HG03108 (cell line): Measurements from ENCODE around the gene MINDY4.
"Not testable (repeated sequence)": the region's sequence is repeated elsewhere in the genome, so short reads cannot be mapped to it uniquely, and the experiment has no call there.

Source experiments
- ATAC-seq: cut with Tn5 transposase; IDR thresholded peaks from one replicate; pipeline ENCODE4 v1.9.1; 2021; ENCODE audit warnings: moderate library complexity; ENCODE audit not compliant: unreplicated experiment

The MINDY4 gene

DNA sequence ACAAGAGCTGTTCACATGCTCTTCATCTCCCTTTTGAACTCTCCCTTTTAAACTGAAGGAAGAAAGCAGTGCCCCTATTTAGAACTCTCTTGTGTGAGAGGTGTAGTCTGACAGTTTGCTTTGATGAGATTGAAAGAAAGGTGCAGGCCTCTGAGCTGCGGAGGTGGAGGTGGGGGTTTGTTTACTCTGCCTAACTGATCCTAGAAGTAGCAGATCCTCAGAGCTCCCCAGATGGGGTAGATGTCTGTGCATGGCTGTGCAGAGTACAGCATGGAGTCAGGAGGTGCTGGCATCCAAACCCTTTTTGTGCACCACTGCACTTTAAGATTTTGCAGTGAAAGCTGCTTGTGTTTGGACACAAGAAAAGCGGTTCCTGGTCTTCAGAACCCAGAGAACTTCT is 58.3 kb downstream of the MINDY4 start:
- no peak for ATAC-seq

- no peak for ATAC-seq
Observed at GRCh38 chr7:30831227-30831626, 60.0 kb downstream of the MINDY4 start.

DNA sequence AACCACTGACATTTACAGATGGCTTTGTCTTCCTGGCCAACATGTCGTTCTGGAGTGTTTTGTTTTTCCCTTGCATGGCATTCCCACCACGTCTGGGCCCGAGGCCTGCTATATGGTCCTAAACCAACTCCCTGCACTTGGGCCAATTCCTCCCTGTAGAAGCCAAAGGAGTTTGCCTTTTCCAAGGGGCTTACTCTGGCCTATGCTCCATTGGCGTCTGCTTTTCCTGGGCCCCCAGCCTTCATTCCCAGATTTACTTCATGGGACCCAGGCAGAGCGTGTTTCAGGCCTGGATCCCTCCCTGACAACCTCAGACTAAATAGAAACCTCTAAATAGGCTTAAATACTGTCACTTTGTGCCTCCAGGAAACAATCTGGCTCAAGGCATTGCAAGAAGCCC is 60.7 kb downstream of the MINDY4 start:
- ATAC-seq, result no peak

- not testable (repeated sequence) for ATAC-seq
Observed at GRCh38 chr7:30834017-30834674, 62.9 kb downstream of the MINDY4 start.

- no peak for ATAC-seq
Observed at GRCh38 chr7:30835396-30835915, 64.2 kb downstream of the MINDY4 start.

GRCh38 chr7:30836991-30837390 is 65.8 kb downstream of the MINDY4 start:
- no peak for ATAC-seq

- ATAC-seq, result no peak
Observed at GRCh38 chr7:30837581-30837980, 66.4 kb downstream of the MINDY4 start.

- no peak for ATAC-seq
Observed at GRCh38 chr7:30838008-30838407, 66.8 kb downstream of the MINDY4 start.

DNA sequence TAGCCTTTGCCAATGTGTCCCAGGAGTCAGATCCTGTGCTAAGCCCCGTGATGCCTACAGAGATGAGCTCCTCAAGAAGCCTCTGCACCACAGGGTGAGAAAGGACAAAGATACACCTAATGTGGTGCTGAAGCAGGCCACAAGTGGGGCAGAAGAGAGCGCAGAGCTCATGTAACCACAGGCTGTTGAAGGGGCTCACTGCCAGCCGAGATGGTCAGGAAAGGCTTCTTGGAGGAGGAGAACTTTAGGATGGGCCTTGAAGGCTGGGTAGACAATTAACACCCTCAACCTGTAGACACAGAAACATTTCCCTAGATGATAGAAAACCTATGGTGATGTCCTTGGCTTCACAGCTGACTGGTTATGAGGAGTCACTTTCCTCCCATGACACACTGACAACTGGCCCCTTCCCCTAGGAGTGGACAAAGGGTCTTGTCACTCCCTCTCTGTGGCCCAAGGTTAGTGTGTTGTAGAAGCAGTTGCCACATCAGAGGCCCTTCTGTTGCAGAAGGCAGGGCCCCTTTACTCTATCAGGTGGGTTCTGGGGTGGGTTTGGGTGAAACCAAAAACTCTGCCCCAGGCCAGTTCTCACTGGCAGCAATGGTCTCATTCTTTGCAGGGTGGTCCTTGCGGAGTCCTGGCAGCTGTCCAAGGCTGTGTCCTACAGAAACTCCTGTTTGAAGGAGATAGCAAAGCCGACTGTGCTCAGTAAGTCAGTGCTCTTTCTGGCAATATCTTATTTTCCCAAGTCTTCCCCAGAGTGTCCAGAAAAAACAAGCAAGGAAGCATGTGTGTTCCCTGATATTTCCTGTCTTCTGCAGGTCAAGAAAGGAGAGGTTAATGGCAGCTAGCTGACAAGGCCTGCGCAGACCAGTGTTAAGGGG is 69.2 kb downstream of the MINDY4 start:
- no peak for ATAC-seq

- ATAC-seq, result no peak
Observed at GRCh38 chr7:30841025-30841735, 70.0 kb downstream of the MINDY4 start.

GRCh38 chr7:30841801-30842541 is 70.8 kb downstream of the MINDY4 start:
- no peak for ATAC-seq

GRCh38 chr7:30842542-30843451 is 71.6 kb downstream of the MINDY4 start:
- ATAC-seq, result no peak

GRCh38 chr7:30843741-30844482 is 72.7 kb downstream of the MINDY4 start:
- no peak for ATAC-seq

- ATAC-seq, result no peak
Observed at GRCh38 chr7:30844483-30844874, 73.3 kb downstream of the MINDY4 start.

- no peak for ATAC-seq
Observed at GRCh38 chr7:30844916-30845315, 73.7 kb downstream of the MINDY4 start.

DNA sequence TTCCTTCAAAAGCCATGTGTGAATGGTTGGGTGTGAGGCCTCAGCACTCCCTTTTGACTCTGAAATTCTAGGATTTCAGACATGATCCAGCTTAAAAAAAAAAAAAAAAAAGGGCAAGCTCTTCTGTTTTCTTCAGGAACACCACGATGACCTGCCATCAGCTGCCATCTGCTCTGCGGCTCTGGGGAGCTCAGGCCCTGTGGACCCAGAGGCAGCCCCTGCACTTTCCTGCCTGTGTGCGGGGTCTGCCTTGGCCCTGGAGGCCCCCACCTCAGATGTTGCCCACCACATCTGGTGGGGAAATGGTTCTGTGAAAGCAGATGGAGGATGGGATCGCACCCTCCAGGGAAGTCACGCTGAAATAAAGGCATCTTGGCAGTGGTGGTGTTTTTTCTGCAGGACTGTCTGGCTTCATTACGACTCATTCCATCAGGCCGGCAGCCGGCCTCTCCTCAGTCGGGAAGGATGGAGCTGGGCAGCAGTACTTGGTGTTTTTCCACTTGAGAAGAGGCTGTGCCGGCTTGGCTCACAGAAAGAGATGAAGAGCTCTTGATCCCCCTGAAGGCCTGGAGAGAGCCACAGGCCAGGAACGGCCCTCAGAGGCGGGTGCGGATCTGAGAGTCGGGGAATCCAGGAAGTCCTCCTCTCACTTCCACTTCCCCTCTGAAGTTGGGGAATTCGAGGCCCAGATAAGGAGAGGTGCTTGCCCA is 74.4 kb downstream of the MINDY4 start:
- no peak for ATAC-seq

- ATAC-seq, result no peak
Observed at GRCh38 chr7:30846378-30846777, 75.2 kb downstream of the MINDY4 start.

DNA sequence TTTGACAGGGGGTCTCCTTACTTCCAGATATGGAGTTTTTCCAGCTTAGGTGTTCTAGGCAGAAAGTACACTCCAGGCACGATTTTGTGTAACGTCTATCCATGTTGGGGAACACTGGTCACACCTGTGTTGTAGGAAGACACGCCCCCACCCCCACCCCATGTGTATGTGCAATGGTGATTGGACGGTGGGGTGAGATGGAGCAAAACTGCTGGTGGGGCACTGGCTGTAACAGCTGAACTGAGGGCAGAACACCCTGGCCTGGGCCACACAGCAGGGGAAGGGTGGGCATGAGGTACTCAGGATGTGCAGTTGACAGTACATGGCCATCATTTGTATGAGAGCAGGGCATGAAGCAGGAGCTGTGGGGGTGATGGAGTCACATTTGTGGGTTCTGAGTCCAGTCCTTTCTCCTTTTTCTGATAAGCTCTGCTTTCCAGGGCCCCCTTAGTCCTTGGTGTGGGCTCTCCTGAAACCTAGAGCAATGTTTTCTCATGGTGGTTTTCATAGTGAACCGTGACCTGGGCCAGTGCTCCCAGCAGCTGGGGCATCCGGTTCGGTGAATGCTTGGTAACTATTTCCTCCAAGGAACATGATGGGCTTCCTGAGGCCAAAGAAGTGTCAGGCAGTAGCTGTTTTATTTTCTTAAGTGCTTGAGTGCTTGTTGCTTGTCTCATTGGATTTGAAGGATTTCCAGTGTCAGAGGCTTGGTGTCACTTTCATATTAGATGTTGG is 77.1 kb downstream of the MINDY4 start:
- no peak for ATAC-seq
